ENCODE data around the gene LAIR1. TPM values are rescaled to one million over a fixed set of nuclear protein-coding genes. Genes with fewer than 3 reads are reported as not detected.

LAIR1 gene
- polyA plus RNA-seq, 3 donors: 48.0 to 202 (median 73.8) TPM

GRCh38 chr19:54380897-54381296 is 16.2 kb upstream of the LAIR1 start:
- H3K4me3 ChIP-seq (replicated peaks in 1 of 3; ENCODE audit: low read depth in 2 of 3, low read length in 3 of 3): no peak overlapping the region
- no peaks in the 10 kb centered on the region for H3K36me3 ChIP-seq (replicated peaks in 1 of 2; ENCODE audit: control insufficient read depth in 1 of 2, insufficient read depth in 2 of 2, low read length in 2 of 2)
- no peak overlapping the region for H2AFZ ChIP-seq (ENCODE audit: insufficient read depth, low read depth, low read length, poor library complexity, severe bottlenecking)
- H3K4me3 Mint-ChIP-seq: peak overlapping the region in 1 of 2 donors; percentile 14
- no peak overlapping the region for H3K4me2 ChIP-seq (replicated peaks; ENCODE audit: extremely low read depth, low read length, poor library complexity, severe bottlenecking)
- H3K4me1 ChIP-seq (ENCODE audit: control insufficient read depth in 1 of 2, insufficient read depth in 2 of 2, low read length in 2 of 2): peaks cover 76 to 78% of the 10 kb centered on the region in 2 donors
- peaks cover 0 to 4% of the 10 kb centered on the region in 2 donors for H3K36me3 Mint-ChIP-seq
- no peaks in the 10 kb centered on the region for H3K9me3 ChIP-seq (replicated peaks in 1 of 2; ENCODE audit: control insufficient read depth in 1 of 2, insufficient read depth in 1 of 2, low read length in 2 of 2)
- H3K9ac ChIP-seq (ENCODE audit: insufficient read depth, low read length, poor library complexity, severe bottlenecking): no peak overlapping the region
- H3K27me3 Mint-ChIP-seq (ENCODE audit: low read depth in 3 of 3): peaks cover 0 to 3% (median 2%) of the 10 kb centered on the region in 3 donors
- DNase-seq: no peak
- TF ChIP-seq CTCF (IDR thresholded peaks at IDR 0.05): no peak
- H3K4me1 Mint-ChIP-seq: peaks cover 59% of the 10 kb centered on the region
- H3K9me3 Mint-ChIP-seq: peaks cover 2 to 9% (median 4%) of the 10 kb centered on the region in 7 donors
- H3K79me2 ChIP-seq (ENCODE audit: insufficient read depth, low read length): peaks cover 6% of the 10 kb centered on the region
- intact Hi-C loops (cut with micrococcal nuclease): no loop called here
- H3K27ac Mint-ChIP-seq: peak overlapping the region in 4 of 7 donors; percentile 33 to 86 (median 54)
- 100% methylated on average over 2 of the region's 2 CpGs for WGBS (ENCODE audit: insufficient coverage)
- no peaks in the 10 kb centered on the region for H3K27me3 ChIP-seq (ENCODE audit: control insufficient read depth in 2 of 2, insufficient read depth in 2 of 2, low read length in 2 of 2)
- H4K20me1 ChIP-seq (ENCODE audit: insufficient read depth, low read length): no peaks in the 10 kb centered on the region
- no peak overlapping the region for H3K27ac ChIP-seq (ENCODE audit: low read depth in 1 of 2, low read length in 2 of 2)

- no peak overlapping the region for H2AFZ ChIP-seq (ENCODE audit: insufficient read depth, low read depth, low read length, poor library complexity, severe bottlenecking)
- H3K4me1 Mint-ChIP-seq: peaks cover 73% of the 10 kb centered on the region
- no peak overlapping the region for H3K4me3 Mint-ChIP-seq
- H3K27ac ChIP-seq (ENCODE audit: low read depth in 1 of 2, low read length in 2 of 2): peak overlapping the region; percentile 2 to 86
- H4K20me1 ChIP-seq (ENCODE audit: insufficient read depth, low read length): no peaks in the 10 kb centered on the region
- no peak for TF ChIP-seq CTCF (IDR thresholded peaks at IDR 0.05)
- H3K27me3 Mint-ChIP-seq (ENCODE audit: low read depth in 3 of 3): peaks cover 0 to 2% (median 0%) of the 10 kb centered on the region in 3 donors
- no peaks in the 10 kb centered on the region for H3K36me3 ChIP-seq (replicated peaks in 1 of 2; ENCODE audit: control insufficient read depth in 1 of 2, insufficient read depth in 2 of 2, low read length in 2 of 2)
- H3K27ac Mint-ChIP-seq: peak overlapping the region in 6 of 7 donors; percentile 83 to 97 (median 94)
- peak overlapping the region; percentile 64 for H3K4me2 ChIP-seq (replicated peaks; ENCODE audit: extremely low read depth, low read length, poor library complexity, severe bottlenecking)
- H3K9me3 ChIP-seq (replicated peaks in 1 of 2; ENCODE audit: control insufficient read depth in 1 of 2, insufficient read depth in 1 of 2, low read length in 2 of 2): no peaks in the 10 kb centered on the region
- peak overlapping the region in 1 of 3 experiments; percentile 64 for H3K4me3 ChIP-seq (replicated peaks in 1 of 3; ENCODE audit: low read depth in 2 of 3, low read length in 3 of 3)
- H3K79me2 ChIP-seq (ENCODE audit: insufficient read depth, low read length): peaks cover 8% of the 10 kb centered on the region
- H3K4me1 ChIP-seq (ENCODE audit: control insufficient read depth in 1 of 2, insufficient read depth in 2 of 2, low read length in 2 of 2): peaks cover 93 to 95% of the 10 kb centered on the region in 2 donors
- WGBS (ENCODE audit: insufficient coverage): 83% methylated on average over 3 of the region's 5 CpGs
- intact Hi-C loops (cut with micrococcal nuclease): no loop called here
- peaks cover 0 to 4% of the 10 kb centered on the region in 2 donors for H3K36me3 Mint-ChIP-seq
- no peak overlapping the region for H3K9ac ChIP-seq (ENCODE audit: insufficient read depth, low read length, poor library complexity, severe bottlenecking)
- H3K9me3 Mint-ChIP-seq: peaks cover 2 to 9% (median 3%) of the 10 kb centered on the region in 7 donors
- no peak for DNase-seq
- H3K27me3 ChIP-seq (ENCODE audit: control insufficient read depth in 2 of 2, insufficient read depth in 2 of 2, low read length in 2 of 2): no peaks in the 10 kb centered on the region
Measured at GRCh38 chr19:54379187-54379678, 14.5 kb upstream of the LAIR1 start.
